Memory B cell (primary cell): Measurements from ENCODE around the gene DRGX.

Experiments used
- ATAC-seq: fragments of 150-1000 bp; cut with Tn5 transposase; 2 replicates; pipeline ENCODE4 v1.10.0; 2021; ENCODE audit warnings: low read depth, mild to moderate bottlenecking, moderate library complexity
- DNase-seq, 2 donors: peaks; one replicate each; pipeline ENCODE4 v3.0.0; 2022; ENCODE audit warnings: low spot score in 2 of 2
- H3K27ac Mint-ChIP-seq: one replicate; pipeline ENCODE4 v1.8.0; 2022; ENCODE audit warnings: mild to moderate bottlenecking, moderate library complexity, mixed read lengths
- H3K27me3 Mint-ChIP-seq: one replicate; pipeline ENCODE4 v1.8.0; 2022; ENCODE audit warnings: mixed read lengths
- H3K36me3 Mint-ChIP-seq: one replicate; pipeline ENCODE4 v1.8.0; 2022; ENCODE audit warnings: mild to moderate bottlenecking, mixed read lengths
- H3K4me1 Mint-ChIP-seq: one replicate; pipeline ENCODE4 v1.8.0; 2022; ENCODE audit warnings: mixed read lengths
- H3K4me3 Mint-ChIP-seq: one replicate; pipeline ENCODE4 v1.8.0; 2022; ENCODE audit warnings: mild to moderate bottlenecking, moderate library complexity, mixed read lengths
- H3K9me3 Mint-ChIP-seq: one replicate; pipeline ENCODE4 v1.8.0; 2022; ENCODE audit warnings: mixed read lengths

Gene DRGX

DNA sequence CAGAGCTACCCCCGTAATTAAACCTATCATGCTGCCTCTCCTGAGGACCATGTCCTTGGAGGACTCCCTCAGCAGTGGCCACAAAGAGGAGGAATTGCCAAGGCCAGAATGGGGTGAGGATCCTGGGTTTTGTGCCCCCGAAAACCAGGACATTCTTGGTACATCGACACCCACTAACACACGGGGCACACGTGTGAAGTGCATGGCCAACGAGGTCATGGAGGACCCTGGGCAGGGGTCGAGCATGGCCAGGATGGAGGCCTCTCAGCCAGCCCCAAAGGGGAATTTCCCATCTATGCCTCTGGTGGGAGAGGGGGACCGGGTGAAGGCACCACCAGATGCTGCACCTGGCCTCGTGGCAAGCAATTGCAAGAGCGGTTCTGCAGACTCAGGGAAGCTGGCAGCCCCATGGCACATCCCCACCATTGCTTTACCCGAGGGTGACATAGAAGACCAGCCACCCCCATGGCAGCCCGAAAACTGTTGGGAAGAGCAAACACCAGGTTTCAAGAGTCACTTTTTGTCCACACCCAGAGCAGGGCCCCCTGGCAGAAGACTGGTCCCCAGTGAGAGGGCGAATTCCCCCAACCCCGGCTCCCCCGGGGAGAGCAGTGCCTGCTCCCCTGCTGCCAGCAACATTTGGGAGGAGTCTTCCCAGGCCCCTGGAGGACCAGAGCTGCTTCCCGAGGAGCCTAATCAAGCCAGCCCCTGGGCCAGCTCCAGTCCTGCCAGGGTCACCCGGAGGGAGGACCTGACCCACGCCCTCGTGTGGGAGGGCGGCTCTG is 70.6 kb downstream of the DRGX start:
- Mint-ChIP-seq H3K4me3 (no peak overlapping the region), H3K27ac (no peak overlapping the region), H3K27me3 (peaks cover 9% of the 10 kb centered on the region), H3K36me3 (no peaks in the 10 kb centered on the region), H3K9me3 (no peaks in the 10 kb centered on the region), H3K4me1 (no peaks in the 10 kb centered on the region)
- ATAC-seq (no peak), DNase-seq (no peak)

DNA sequence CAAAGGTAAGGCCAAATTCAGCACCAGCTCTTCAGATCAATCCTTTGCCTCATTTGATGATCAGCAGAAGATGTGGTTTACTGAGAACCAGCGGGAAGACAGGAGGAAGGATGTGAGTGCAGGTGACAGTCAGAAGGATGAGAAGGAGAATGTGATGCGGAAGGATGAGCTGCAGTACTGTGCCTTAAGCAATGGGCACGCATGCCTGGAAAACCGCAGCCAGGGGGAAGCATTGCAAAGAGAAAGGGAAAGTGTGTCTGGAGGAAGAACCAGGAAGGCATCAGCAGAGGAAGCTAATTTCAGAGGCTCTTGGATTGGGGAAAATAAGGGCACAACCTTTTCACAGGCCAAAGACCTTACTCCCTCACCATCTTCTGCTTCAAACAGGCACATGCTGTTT is 71.2 kb downstream of the DRGX start:
- no peak overlapping the region for H3K4me3 Mint-ChIP-seq
- H3K27ac Mint-ChIP-seq = no peak overlapping the region
- H3K36me3 Mint-ChIP-seq = no peaks in the 10 kb centered on the region

DNA sequence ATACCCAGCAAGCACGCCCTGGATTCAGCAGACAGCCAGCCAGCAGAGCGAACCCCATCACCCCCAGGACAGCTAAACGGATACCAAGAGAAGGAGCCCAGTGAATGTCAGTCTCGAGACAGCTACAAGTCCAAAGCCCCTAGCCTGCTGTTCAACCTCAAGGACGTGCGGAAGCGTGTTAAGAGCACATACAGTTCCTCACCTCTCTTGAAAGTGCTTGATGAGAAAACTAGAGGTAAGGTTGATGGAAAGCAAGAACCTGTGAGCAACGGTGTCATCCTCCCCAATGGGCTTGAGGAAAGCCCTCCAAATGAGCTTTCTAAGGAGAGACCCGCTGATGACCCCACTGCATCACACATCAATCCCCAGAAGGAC is 72.0 kb downstream of the DRGX start:
- no peaks in the 10 kb centered on the region for H3K36me3 Mint-ChIP-seq
- DNase-seq (no peak), ATAC-seq (no peak)
- H3K4me1 Mint-ChIP-seq = no peaks in the 10 kb centered on the region
- peaks cover 6% of the 10 kb centered on the region for H3K27me3 Mint-ChIP-seq
- H3K27ac Mint-ChIP-seq = no peak overlapping the region
- H3K9me3 Mint-ChIP-seq = no peaks in the 10 kb centered on the region
- no peak overlapping the region for H3K4me3 Mint-ChIP-seq

More for the DNA sequence above, 71.2 kb downstream of the DRGX start:
- Mint-ChIP-seq H3K4me1 (no peaks in the 10 kb centered on the region), H3K27me3 (peaks cover 9% of the 10 kb centered on the region), H3K9me3 (no peaks in the 10 kb centered on the region)
- DNase-seq (no peak), ATAC-seq (no peak)

DNA sequence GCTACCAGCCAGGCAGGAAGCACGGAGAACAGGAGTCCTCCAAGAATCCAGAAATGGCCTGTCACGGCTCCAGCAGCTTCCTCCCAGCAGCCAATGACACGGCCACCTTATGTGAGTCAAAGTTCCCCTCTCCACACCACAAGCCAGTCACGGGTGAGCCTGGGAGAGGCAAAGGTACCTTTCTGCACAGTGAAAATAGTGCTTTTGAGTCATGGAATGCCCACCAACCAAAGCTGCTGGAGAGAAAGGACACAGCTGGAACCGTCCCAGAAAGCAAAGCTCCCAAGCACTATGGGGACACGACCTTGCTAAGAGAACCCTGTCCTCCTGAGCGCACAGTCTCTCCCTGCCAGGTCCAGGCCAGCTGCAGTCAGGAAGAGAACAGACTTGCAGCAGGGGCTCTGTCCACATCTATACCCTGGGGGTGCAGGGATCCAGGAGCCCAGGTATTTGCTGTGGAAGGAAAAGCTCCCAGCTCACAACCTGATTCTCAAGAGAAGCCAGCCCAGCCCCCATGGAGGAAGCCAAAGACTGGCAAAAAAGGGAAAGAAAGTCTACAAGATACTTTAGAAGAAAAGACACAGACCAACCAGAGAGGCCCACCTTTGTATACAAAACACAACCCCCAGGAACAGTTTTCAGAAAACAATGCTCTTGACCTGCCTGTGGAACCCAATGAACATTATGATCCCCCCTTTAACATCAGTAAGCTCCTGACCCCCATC is 72.6 kb downstream of the DRGX start:
- H3K27ac Mint-ChIP-seq = no peak overlapping the region

DNA sequence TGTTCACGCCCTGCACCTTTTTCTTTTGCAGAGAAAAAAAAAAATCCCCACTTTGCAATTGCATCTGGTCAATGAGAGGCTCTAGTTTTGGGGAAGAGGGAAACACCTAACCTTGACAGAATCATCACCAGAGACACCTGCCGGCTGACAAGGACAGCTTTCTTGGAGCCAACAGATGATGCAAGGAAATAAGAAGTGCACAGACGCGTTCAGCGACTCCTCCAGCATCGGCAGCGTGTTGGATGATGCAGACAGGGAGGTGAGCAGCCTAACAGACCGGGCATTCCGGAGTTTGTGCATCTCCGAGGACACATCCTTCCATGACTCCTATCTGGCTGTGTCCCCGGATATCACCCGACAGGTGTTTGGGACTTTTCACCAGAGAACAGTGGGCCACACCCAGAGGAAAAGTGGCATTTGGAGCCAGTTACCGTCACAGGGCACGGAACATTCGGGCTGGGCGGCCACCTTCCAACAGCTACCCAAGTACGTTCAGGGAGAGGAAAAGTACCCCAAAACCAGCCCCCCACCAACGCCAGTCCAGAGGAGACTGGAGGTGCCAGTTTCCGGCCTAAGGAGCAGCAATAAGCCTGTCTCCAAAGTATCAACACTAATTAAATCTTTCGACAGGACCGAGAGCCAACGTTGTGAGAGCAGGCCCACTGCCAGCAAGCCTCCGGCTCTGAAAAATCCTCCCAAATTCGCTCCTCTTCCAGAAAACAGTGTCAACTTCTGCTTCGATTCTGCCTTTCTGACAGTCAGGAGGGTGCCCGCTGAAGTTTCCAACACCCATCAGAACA is 73.3 kb downstream of the DRGX start:
- DNase-seq (no peak), ATAC-seq (no peak)
- no peak overlapping the region for H3K4me3 Mint-ChIP-seq
- no peaks in the 10 kb centered on the region for H3K36me3 Mint-ChIP-seq
- H3K27me3 Mint-ChIP-seq = peaks cover 6% of the 10 kb centered on the region
- no peaks in the 10 kb centered on the region for H3K4me1 Mint-ChIP-seq
- no peak overlapping the region for H3K27ac Mint-ChIP-seq
- H3K9me3 Mint-ChIP-seq = no peaks in the 10 kb centered on the region

More for the DNA sequence above, 72.6 kb downstream of the DRGX start:
- no peak overlapping the region for H3K4me3 Mint-ChIP-seq
- ATAC-seq (no peak), DNase-seq (no peak)
- H3K27me3 Mint-ChIP-seq = peaks cover 6% of the 10 kb centered on the region
- H3K4me1 Mint-ChIP-seq = no peaks in the 10 kb centered on the region
- H3K9me3 Mint-ChIP-seq = no peaks in the 10 kb centered on the region
- H3K36me3 Mint-ChIP-seq = no peaks in the 10 kb centered on the region

DNA sequence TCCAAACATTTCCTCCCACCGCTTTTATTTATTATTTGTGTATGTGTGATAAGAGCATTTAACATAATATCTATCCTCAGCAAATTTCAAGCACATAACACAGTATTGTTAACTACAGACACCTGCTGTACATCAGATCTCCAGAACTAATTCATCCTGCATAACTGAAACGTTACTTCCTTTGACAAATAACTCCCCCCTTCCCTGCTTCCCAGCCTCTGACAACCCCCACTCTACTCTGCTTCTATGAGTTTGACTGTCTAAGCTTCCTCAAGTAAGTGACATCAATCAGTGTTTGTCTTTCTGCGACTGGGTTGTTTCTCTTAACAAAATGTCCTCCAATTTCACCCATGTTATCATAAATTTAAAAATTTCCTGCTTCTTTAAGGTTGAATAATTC is 74.9 kb downstream of the DRGX start:
- no peak overlapping the region for H3K27ac Mint-ChIP-seq
- no peaks in the 10 kb centered on the region for H3K36me3 Mint-ChIP-seq
- H3K4me1 Mint-ChIP-seq = no peaks in the 10 kb centered on the region
- DNase-seq = no peak
- H3K27me3 Mint-ChIP-seq = peaks cover 5% of the 10 kb centered on the region
- H3K9me3 Mint-ChIP-seq = no peaks in the 10 kb centered on the region
- ATAC-seq = no peak
- no peak overlapping the region for H3K4me3 Mint-ChIP-seq

DNA sequence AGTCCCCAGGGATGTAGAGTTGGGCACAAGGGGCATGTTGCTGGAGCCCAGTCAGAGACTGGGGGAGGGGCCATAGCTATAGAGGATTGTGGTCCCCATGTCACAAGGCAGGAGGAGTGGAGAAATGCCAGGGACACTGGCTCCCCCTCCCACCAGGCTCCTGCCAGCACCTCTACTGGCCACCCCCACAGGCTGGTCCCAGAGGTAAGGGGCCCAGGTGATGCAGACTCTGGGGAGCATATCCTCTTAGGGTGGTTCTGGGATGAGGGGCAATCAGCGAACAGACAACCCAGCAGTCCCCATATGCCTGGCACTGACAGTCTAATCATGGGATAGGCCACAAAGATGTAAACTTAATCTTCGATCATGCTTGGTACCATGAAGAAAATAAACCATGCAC is 75.7 kb downstream of the DRGX start:
- Mint-ChIP-seq H3K4me3 (no peak overlapping the region), H3K36me3 (no peaks in the 10 kb centered on the region), H3K27ac (no peak overlapping the region), H3K4me1 (no peaks in the 10 kb centered on the region), H3K9me3 (no peaks in the 10 kb centered on the region), H3K27me3 (peaks cover 5% of the 10 kb centered on the region)
- ATAC-seq = no peak
- DNase-seq = no peak

DNA sequence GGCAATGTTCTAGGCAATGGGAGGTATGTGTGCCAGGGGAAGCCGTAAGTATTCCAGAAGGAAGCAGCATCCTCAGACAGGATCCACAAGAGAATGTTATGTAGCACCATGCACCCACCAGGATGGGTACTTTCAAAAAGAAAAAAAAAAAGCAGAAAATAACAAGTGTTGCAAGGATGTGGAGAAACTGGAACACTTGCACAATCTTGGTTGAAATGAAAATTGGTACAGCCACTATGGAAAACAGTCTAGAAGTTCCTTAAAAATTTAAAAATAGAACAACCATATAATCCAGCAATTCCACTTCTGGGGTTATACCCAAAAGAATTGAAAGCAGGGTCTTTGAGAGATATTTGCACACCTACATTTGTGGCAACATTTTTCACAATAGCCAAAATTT is 76.7 kb downstream of the DRGX start:
- Mint-ChIP-seq H3K36me3 (no peaks in the 10 kb centered on the region), H3K4me1 (no peaks in the 10 kb centered on the region), H3K9me3 (no peaks in the 10 kb centered on the region), H3K27me3 (peaks cover 2% of the 10 kb centered on the region), H3K27ac (no peak overlapping the region), H3K4me3 (no peak overlapping the region)
- ATAC-seq = no peak
- DNase-seq = no peak

DNA sequence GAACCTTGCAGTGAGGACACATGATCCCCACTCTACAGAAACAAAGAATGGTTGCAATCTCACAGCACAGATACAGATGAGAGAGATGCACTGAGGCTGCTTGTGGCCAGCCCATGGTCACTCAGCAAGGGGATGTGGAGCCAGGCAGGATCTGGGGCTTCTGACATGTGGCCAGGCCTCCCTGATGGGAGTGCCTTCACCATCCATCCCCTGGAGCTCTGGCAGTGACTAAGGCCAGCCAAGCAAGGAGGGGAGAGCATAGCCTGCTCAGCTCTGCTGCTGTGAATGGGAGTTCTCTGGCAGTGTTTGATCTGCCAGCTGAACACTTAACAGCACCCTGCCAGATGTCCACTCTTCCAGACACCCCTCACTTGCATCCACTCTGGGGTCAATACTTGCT is 77.1 kb downstream of the DRGX start:
- H3K9me3 Mint-ChIP-seq = no peaks in the 10 kb centered on the region
- no peak overlapping the region for H3K4me3 Mint-ChIP-seq
- peaks cover 2% of the 10 kb centered on the region for H3K27me3 Mint-ChIP-seq
- peaks cover 3% of the 10 kb centered on the region for H3K4me1 Mint-ChIP-seq
- no peak for DNase-seq
- H3K36me3 Mint-ChIP-seq = no peaks in the 10 kb centered on the region
- H3K27ac Mint-ChIP-seq = no peak overlapping the region
- no peak for ATAC-seq

DNA sequence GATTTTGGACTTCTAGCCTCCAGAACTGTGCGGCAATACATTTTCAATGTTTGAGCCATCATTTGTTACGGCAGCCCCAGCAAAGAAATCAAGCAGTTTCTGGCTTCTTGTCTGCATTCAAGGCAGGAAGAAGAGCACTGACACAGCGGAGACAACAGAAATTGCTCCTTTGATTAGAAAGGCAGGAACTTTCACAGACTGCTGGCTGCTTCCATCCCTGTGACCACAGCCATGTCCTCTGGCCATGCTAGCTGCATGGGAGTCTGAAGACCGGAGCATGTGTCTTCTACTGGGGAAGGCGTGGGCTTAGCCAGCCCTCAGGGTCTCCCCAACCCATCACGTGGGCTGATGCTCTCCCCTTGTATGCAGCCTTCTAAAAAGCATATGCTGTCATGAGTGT is 77.9 kb downstream of the DRGX start:
- no peaks in the 10 kb centered on the region for H3K9me3 Mint-ChIP-seq
- peaks cover 10% of the 10 kb centered on the region for H3K4me1 Mint-ChIP-seq
- H3K36me3 Mint-ChIP-seq = no peaks in the 10 kb centered on the region
- H3K27ac Mint-ChIP-seq = no peak overlapping the region
- DNase-seq (no peak), ATAC-seq (no peak)
- no peak overlapping the region for H3K4me3 Mint-ChIP-seq
- H3K27me3 Mint-ChIP-seq = peaks cover 2% of the 10 kb centered on the region

DNA sequence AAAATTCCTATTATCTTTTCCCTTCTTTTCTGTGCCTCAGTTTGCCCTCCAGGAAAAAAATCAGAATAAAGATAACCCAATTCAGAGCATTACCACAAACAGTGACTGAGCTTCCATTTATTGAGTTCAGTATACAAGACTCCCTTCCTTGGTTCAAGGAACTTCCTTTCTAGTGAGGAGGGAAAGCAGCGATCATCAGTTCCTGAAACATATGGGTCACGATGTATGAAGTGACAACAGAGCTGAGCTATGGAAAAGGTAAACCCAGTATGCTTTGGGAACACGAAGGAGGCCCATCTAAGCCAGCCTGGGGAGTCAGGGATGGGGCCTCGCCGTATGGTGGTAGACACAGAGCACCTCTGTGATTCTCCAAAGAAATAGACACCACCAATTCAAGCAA is 81.1 kb downstream of the DRGX start:
- Mint-ChIP-seq H3K27me3 (peaks cover 2% of the 10 kb centered on the region), H3K27ac (no peak overlapping the region), H3K36me3 (no peaks in the 10 kb centered on the region), H3K9me3 (no peaks in the 10 kb centered on the region), H3K4me3 (no peak overlapping the region), H3K4me1 (peaks cover 26% of the 10 kb centered on the region)
- ATAC-seq = no peak
- no peak for DNase-seq
